ENCODE data around the gene PPY.

Gene PPY, protein sequence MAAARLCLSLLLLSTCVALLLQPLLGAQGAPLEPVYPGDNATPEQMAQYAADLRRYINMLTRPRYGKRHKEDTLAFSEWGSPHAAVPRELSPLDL

DNA sequence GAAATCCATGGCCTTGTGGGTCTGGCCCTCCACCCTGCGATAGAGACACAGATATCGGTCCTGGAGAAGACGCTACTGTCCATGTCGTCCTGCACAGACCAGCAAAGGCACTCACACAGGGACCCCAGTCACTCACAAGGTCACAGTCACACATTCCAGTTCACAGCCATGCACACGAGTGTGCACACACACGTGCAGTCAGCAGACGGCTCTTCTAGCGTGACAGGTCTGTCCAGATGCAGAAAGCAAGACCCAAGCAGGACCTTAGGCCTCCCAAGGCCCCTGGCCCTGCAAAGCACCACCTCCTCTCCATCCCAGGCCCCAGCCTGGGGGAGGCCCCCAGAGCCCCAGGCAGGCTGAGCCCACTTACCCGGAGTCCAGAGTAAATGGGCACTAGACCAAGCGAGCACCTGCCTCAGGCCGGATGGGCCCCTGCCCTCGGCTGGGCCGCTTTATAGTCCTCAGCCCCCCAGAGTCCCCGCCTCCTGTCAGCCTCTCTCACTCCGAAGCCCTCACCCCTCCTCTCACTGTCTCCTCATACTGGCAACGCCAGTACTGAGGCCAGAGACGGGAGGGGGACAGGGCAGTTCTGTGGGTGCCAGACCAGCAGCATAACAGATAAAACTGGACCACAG lies at the start of gene PPY:
TSS of gene PPY (minus strand) at position 426 of the 635 bp plus-strand sequence. CDS start 822 bp downstream, outside the sequence.
- TF ChIP-seq, protein P1, sequence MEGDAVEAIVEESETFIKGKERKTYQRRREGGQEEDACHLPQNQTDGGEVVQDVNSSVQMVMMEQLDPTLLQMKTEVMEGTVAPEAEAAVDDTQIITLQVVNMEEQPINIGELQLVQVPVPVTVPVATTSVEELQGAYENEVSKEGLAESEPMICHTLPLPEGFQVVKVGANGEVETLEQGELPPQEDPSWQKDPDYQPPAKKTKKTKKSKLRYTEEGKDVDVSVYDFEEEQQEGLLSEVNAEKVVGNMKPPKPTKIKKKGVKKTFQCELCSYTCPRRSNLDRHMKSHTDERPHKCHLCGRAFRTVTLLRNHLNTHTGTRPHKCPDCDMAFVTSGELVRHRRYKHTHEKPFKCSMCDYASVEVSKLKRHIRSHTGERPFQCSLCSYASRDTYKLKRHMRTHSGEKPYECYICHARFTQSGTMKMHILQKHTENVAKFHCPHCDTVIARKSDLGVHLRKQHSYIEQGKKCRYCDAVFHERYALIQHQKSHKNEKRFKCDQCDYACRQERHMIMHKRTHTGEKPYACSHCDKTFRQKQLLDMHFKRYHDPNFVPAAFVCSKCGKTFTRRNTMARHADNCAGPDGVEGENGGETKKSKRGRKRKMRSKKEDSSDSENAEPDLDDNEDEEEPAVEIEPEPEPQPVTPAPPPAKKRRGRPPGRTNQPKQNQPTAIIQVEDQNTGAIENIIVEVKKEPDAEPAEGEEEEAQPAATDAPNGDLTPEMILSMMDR (IDR thresholded peaks at IDR 0.05), result no peak

DNA sequence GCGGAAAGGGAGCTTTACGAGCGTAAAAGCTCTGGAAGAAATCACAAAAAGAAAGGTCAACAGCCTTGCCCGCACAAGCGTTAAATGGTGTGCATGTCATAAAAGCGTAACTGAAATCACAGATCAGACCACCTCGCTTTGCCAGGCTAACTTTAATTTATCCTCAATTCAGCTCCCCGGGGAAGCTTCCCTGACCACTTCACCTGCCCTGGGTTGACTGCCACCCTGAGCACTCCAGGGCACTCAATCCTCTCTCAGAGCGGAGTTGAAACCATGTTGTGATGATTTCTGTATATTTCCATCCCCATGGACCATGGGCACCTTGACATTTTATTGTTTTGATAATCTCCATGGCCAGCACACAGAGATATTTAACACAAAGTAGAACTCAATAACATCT lies 46.0 kb upstream of the PPY start:
- TF ChIP-seq, protein P1 (IDR thresholded peaks at IDR 0.05), result no peak

DNA sequence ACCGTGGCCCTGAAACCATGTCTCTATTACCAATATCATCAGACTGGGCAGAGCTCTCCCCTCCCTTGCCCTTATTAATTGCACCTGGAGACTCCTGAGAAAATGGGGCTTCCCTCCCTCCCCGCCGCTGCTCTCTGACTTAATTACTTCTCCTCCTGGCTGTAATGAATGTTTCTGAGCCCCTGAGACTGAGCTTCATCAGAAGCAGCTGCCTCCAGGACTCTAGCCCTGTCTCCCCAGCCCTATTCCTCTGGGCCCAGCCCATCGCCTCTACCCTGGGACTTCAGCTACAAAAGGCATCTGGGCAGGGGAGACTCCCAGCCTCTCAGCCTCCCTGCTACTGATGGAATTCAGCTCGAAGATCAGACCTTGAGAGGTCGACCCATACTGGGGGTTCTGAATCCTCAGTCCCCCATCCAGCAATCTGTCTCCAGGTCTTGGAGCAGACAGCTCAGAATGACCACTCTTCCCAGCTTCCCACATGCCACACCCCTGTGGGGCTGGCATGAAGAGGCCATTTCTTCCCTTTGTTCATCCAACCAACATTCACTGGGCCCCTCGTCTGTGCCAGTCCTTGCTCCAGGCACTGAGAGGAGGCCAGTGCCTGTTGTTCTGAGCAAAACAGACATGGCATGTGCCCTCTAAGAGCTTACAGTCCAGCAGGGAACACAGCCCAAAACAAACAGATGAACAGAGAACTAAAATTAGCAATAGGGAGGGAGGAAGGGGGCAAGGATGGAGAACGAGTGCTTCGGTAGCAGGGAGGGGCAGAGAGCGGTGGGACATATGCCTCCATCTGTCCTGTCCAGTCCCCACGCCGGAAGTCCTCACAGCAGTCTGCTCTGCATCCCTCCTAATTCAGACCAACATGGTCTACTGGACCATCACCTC lies 45.1 kb upstream of the PPY start:
- TF ChIP-seq, protein P1 (IDR thresholded peaks at IDR 0.05), result no peak

DNA sequence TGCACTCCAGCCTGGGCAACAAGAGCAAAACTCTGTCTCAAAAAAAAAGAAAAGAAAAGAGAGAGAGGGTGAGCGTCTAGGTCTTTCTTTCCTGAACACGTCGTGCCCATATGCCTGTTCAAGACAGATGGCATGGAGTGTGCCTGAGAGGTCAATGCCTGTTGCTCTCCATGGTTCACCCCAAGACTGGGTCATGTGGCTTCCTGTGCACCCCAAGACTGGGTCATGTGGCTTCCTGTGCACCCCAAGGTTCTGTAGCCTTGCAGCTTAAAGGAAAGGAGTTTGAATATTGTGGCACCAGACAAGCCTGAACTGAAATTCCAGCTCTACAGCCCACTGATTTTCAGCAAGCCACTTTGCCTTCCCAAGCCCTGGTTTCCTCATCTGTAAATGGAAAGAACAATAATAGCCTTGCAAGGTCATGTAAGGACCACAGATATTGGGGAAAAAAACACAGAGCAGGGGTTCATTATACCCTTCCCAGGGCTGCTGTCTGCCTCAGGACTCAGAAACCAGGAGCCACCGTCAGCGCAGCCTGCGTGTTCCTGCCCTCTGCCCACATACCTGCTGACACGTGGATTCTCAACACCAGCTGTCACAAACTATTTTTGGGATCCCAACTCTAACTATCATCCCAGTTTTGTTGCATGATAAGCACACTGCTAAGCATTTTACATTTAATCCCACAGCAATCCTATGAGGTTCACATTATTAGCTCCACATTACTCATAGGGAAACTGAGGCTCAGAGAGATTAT lies 44.1 kb upstream of the PPY start:
- TF ChIP-seq, protein P1 (IDR thresholded peaks at IDR 0.05), result no peak

DNA sequence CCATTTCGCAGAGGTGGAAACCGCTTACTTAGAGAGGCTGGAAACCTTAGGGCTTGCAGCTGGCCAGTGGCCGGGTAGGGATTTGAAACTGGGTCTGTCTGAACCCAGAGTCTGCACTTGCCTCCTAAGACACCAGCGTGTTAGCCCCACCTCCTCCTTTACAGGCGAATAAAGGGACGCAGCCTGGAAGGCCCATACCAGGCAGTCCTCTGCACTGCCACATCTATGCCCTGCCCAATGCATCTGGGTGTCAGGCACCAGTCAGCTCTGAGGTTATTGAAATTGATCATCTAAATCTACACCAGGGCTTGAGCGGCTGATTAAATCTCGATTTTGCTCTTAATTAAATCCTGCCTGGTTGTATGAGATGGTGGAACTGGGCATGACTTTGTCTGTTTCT lies 42.2 kb upstream of the PPY start:
- TF ChIP-seq, protein P1 (IDR thresholded peaks at IDR 0.05), result no peak

DNA sequence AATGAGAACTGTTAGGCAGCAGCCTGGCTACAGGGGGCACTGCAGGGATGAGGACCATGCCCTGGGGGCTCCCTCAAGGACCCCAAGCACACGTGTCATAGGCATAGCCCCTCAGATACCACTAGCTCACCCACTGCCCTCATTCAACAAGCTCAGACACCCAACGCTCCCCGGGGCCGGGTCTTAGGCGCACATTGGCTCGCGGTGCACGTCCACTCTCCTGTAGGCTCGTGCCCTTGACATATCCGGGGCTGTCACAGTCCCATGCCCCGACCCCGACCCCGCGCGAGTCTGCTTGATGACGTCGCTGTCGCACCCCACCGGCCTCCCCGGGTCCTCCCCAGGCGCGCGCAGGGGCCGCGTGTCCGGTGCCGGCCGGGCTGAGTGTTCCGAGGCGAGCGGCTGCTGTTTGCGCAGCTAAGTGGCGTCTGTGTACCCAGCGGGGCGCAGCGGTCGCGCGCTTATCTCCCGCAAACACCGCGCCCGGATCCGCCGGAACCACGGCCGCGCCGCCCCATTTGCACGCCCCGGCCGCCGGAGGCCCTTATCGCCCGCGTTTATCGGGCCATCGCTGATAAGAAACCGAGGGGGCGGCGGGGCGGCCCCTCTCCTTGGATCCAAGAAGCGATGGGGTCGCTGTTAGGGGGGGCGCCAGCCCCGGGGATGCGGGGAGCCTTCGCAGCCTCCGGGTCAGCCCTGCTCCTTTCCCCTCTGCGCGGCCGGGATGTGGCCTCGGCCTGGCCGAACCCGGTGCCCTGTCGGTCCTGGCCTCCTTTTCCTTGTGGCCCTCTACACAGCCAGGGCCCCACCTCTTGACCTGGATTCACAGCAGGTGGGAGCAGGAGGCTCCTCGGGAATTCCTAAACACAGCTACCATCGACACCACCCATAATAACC lies 41.5 kb upstream of the PPY start:
- TF ChIP-seq, protein P1 (IDR thresholded peaks at IDR 0.05), result 0 out of 2 replicates have a peak, but pooled peaks have one; percentile 8
